GM12878 (cell line): Measurements from ENCODE around the gene PHF14. TPM values are rescaled to one million over a fixed set of nuclear protein-coding genes. Genes with fewer than 3 reads are reported as not detected.
A peak's percentile ranks its signal among the peaks of the same experiment; 100 is the strongest.

Experiments
- ATAC-seq: fragments of 200-7000 bp; cut with Tn5 transposase; 3 replicates; pipeline ENCODE4 v1.9.1; 2020; ENCODE audit warnings: mild to moderate bottlenecking, moderate library complexity
- BruUV-seq: library from RNA; stranded (reverse); fragments of 400-500 nt; replicated peaks from 2 replicates; lab custom pipeline; 2021; lab: Mats Ljungman, UMichigan
- CTCF ChIA-PET: fragments of 300-600 bp; sonication (Branson Sonifier 250); formaldehyde crosslinking; extraction: SDS; loops from one replicate; lab custom pipeline; 2021; ENCODE audit warnings: inconsistent platforms; lab: Yijun Ruan, JAX
- POLR2A ChIA-PET: fragments of 350-600 bp; formaldehyde crosslinking; extraction: SDS; loops from one replicate; lab custom pipeline; 2021; ENCODE audit warnings: inconsistent platforms; lab: Charles Lee
- RAD21 ChIA-PET: fragments of 300-600 bp; sonication (Branson Sonifier 250); formaldehyde crosslinking; loops from one replicate; lab custom pipeline; 2023; ENCODE audit warnings: antibody characterized with exemption; ENCODE audit not compliant: unreplicated experiment; lab: Charles Lee
- SMC1A ChIA-PET: fragments of 300-600 bp; sonication (Branson Sonifier 250); formaldehyde crosslinking; loops from one replicate; lab custom pipeline; 2023; ENCODE audit not compliant: unreplicated experiment, uncharacterized antibody; lab: Charles Lee
- DNase-seq: peaks from one replicate; pipeline ENCODE4 v3.0.0-alpha.2; 2011; ENCODE audit warnings: low read depth, low spot score
- FAIRE-seq: peaks from 3 replicates; lab custom pipeline; 2011; peaks lifted over from hg19 to GRCh38; lab: Jason Lieb, UNC
- H2AFZ ChIP-seq: 2 replicates; pipeline ENCODE4 v1.6.0; 2011; ENCODE audit warnings: low read depth, low read length, control low read depth; ENCODE audit not compliant: control insufficient read depth
- H3K27ac ChIP-seq: 2 replicates; pipeline ENCODE4 v1.5.1; 2011; ENCODE audit warnings: control low read depth; ENCODE audit not compliant: control insufficient read depth, insufficient read depth
- H3K27me3 ChIP-seq, 2 experiments: replicated peaks in 1 of 2; 2 replicates each; pipeline versions ENCODE4 v1.6.0 to v1.6.1; 2011; ENCODE audit warnings: low read length in 1 of 2; ENCODE audit not compliant: control insufficient read depth in 2 of 2, insufficient read depth in 2 of 2
- H3K36me3 ChIP-seq, 2 experiments: 2 replicates each; pipeline ENCODE4 v1.5.1; 2011; ENCODE audit warnings: low read length in 1 of 2; ENCODE audit not compliant: control insufficient read depth in 2 of 2, insufficient read depth in 2 of 2
- H3K4me1 ChIP-seq: 2 replicates; pipeline ENCODE4 v1.6.1; 2011; ENCODE audit warnings: mild to moderate bottlenecking, low read length, moderate library complexity, mixed read lengths; ENCODE audit not compliant: control insufficient read depth, insufficient read depth
- H3K4me2 ChIP-seq: 2 replicates; pipeline ENCODE4 v1.6.0; 2011; ENCODE audit warnings: control low read depth; ENCODE audit not compliant: control insufficient read depth, insufficient read depth
- H3K4me3 ChIP-seq: fragments of 200-600 bp; sonication (generic); 2 replicates; pipeline ENCODE4 v1.5.1; 2016
- H3K79me2 ChIP-seq: 2 replicates; pipeline ENCODE4 v1.6.0; 2011; ENCODE audit warnings: low read length; ENCODE audit not compliant: control insufficient read depth, insufficient read depth
- H3K9ac ChIP-seq: 2 replicates; pipeline ENCODE4 v1.8.0; 2011; ENCODE audit warnings: low read length, control low read depth, mixed read lengths; ENCODE audit not compliant: control insufficient read depth, insufficient read depth
- H3K9me3 ChIP-seq: replicated peaks from 3 replicates; pipeline ENCODE4 v1.5.1; 2011; ENCODE audit warnings: mild to moderate bottlenecking, low read length; ENCODE audit not compliant: control insufficient read depth, insufficient read depth
- H4K20me1 ChIP-seq: 2 replicates; pipeline ENCODE4 v1.6.0; 2011; ENCODE audit not compliant: control insufficient read depth, insufficient read depth
- EP300 ChIP-seq, 2 experiments: fragments of 150-350 bp in 1 of 2; IDR thresholded peaks; 2 replicates each; pipeline ENCODE4 v1.6.1; 2011 to 2012; ENCODE audit warnings: low read depth in 2 of 2, low read length in 2 of 2, borderline replicate concordance in 1 of 2, improper control_type of control experiment in 1 of 2, inconsistent platforms in 1 of 2; ENCODE audit not compliant: control insufficient read depth in 1 of 2
- HDAC6 ChIP-seq: fragments of 200-600 bp; sonication (generic); IDR thresholded peaks from one replicate; pipeline ENCODE4 v1.8.0; 2017; ENCODE audit warnings: antibody characterized with exemption; ENCODE audit not compliant: unreplicated experiment
- IKZF2 ChIP-seq, 2 experiments: fragments of 450-650 bp; IDR thresholded peaks; 2 replicates each; pipeline ENCODE4 v1.6.1; 2017; ENCODE audit warnings: mild to moderate bottlenecking in 2 of 2, moderate library complexity in 2 of 2
- NR2C2 ChIP-seq: IDR thresholded peaks from 2 replicates; pipeline ENCODE4 v1.6.1; 2011; ENCODE audit warnings: borderline replicate concordance, low read depth; ENCODE audit not compliant: control insufficient read depth, insufficient read length
- RAD21 ChIP-seq: IDR thresholded peaks from 2 replicates; pipeline ENCODE4 v1.6.1; 2011; ENCODE audit warnings: mild to moderate bottlenecking, low read depth, low read length, moderate library complexity; ENCODE audit not compliant: insufficient read depth
- RFX5 ChIP-seq: IDR thresholded peaks from 2 replicates; pipeline ENCODE4 v1.6.1; 2011; ENCODE audit warnings: low read depth, low read length, improper control_type of control experiment
- SMC3 ChIP-seq: IDR thresholded peaks from 2 replicates; pipeline ENCODE4 v1.6.1; 2011; ENCODE audit warnings: low read length, improper control_type of control experiment, borderline replicate concordance
- STAT3 ChIP-seq: IDR thresholded peaks from 2 replicates; pipeline ENCODE4 v1.6.1; 2011; ENCODE audit warnings: low read depth, low read length, improper control_type of control experiment
- TCF3 ChIP-seq: IDR thresholded peaks from 2 replicates; pipeline ENCODE4 v1.6.1; 2012; ENCODE audit warnings: low read depth, mild to moderate bottlenecking, low read length, borderline replicate concordance; ENCODE audit not compliant: insufficient read depth
- USF1 ChIP-seq: IDR thresholded peaks from 2 replicates; pipeline ENCODE4 v1.6.1; 2011; ENCODE audit warnings: borderline replicate concordance, low read depth, mild to moderate bottlenecking, moderate library complexity, mixed read lengths, low read length; ENCODE audit not compliant: insufficient read depth; ENCODE audit errors: extremely low read length
- WGBS: methylation state at CpG from one replicate; pipeline ENCODE4 v1.1.6; 2016; ENCODE audit warnings: low lambda C conversion rate; ENCODE audit not compliant: insufficient replicate concordance, insufficient coverage; ENCODE audit errors: missing lambda C conversion rate; 5-methylcytosine and 5-hydroxymethylcytosine counted together
- in situ Hi-C: fragments of 300-500 bp; cut with MboI; formaldehyde crosslinking; loops from 9 replicates; pipeline ENCODE4 v1.14.3; 2018; ENCODE audit warnings: mixed read lengths
- intact Hi-C: fragments of 100-400 bp; cut with micrococcal nuclease; formaldehyde crosslinking; loops from one replicate; pipeline ENCODE4 v1.14.2; 2022; ENCODE audit not compliant: unreplicated experiment
- polyA plus RNA-seq, 11 experiments: library from polyadenylated mRNA; depleted of rRNA in 4 of 11; unstranded in 6 of 11; stranded (reverse) in 5 of 11; fragments of >200 nt; fragmentation: Nextera tagmentation in 4 of 11; fragmentation: Illumina TruSeq in 1 of 11; extraction: Ambion mirVana in 4 of 11; extraction: Trizol in 1 of 11; gene quantifications; 1 replicate in 1 of 11; 2 replicates in 10 of 11; pipeline versions ENCODE4 v1.2.1 to v1.2.3, GENCODE V29; 2011 to 2016; ENCODE audit warnings: inconsistent platforms in 2 of 11, missing spikeins in 2 of 11, low read depth in 1 of 11
- total RNA-seq, 4 experiments: library from RNA; depleted of rRNA in 3 of 4; stranded (reverse); fragments of >200 nt in 3 of 4; fragmentation: Illumina TruSeq in 1 of 4; extraction: Trizol in 1 of 4; gene quantifications; 2 replicates each; pipeline versions ENCODE4 v1.2.1 to v1.2.3, GENCODE V29; 2013 to 2021

Gene PHF14
- total and polyA plus RNA-seq, 10 of the 15 experiments (the other 5 are each of a cell fraction or from before 2014, with no cell fraction given), result 21.3 to 47.1 (median 29.9) TPM

DNA sequence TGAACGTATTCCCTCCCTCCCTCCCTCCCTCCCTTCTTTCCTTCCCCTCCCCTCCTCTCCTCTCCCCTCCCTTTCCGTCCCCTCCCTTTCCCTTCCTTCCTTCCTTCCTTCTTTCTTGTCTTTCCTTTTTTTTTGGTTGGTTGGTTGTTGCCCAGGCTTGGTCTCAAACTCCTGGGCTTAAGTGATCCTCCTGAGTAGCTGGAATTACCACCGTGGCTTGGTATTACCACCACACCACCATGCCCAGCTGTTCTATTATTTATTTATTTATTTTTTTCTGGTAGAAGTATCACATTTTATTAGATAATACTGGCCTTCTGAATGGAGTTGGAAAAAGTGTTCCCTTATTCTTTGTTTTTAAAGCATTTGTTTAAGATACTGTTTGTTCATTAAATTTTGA, 95.9 kb downstream of the PHF14 start:
- SMC1A ChIA-PET, result interaction anchor here (1.6 kb wide), 1 partner anchor 22 kb away, joined by 3 read pairs; no protein-coding TSS in a partner anchor

DNA sequence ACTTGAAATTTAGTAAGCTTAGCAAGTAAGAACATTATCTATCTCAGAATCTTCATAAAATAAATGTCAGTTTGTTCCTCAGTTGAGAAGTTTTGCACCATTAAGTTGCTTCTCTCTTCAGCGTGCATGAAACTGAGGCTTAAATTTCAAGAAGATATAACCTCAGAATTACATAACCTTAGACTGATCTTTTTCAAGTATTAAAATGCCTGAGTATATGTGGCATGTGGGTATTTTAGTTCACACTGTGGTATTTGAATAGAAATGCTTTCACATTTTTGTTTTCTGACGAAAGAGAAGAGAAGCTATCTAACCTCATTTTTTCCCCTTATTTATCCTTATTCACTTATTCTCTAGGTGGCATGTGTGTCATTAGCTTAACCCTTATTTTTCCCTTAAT, 104.1 kb downstream of the PHF14 start:
- no TSS peak for BruUV-seq
- no peak overlapping the region for H2AFZ ChIP-seq
- no peaks in the 10 kb centered on the region for H4K20me1 ChIP-seq
- ChIA-PET SMC1A (interaction anchor here (1.3 to 1.9 kb wide), 4 partner anchors 11 to 138 kb away, joined by 3 to 9 read pairs (median 5); a partner anchor contains a TSS), RAD21 (interaction anchor here (0.9 kb wide), 1 partner anchor 49 kb away, joined by 3 read pairs; no protein-coding TSS in a partner anchor), POLR2A (no interaction called here), CTCF (interaction anchor here (1.0 to 1.8 kb wide), 4 partner anchors 11 to 137 kb away, joined by 3 to 4 read pairs (median 3); no protein-coding TSS in a partner anchor)
- H3K9ac ChIP-seq, result no peak overlapping the region
- peaks cover 9% of the 10 kb centered on the region for H3K4me1 ChIP-seq
- FAIRE-seq (no peak), ATAC-seq (no peak; the same call in 2 of the 3 replicates), DNase-seq (no peak)
- H3K27ac ChIP-seq, result no peak overlapping the region
- no peak for TF ChIP-seq NR2C2
- no peak for TF ChIP-seq IKZF2 (IDR thresholded peaks at IDR 0.05)
- no peak for TF ChIP-seq RAD21
- no peak for TF ChIP-seq USF1
- TF ChIP-seq SMC3, result no peak
- H3K9me3 ChIP-seq, result no peaks in the 10 kb centered on the region; the same call in 2 of the 3 replicates
- in situ Hi-C loops, result no loop called here
- intact Hi-C loops, result no loop called here
- H3K79me2 ChIP-seq, result no peaks in the 10 kb centered on the region
- WGBS, result 100% methylated on average over 2 of the region's 2 CpGs
- no peak overlapping the region for H3K4me3 ChIP-seq
- H3K4me2 ChIP-seq, result peak overlapping the region; percentile 41; the same call in 1 of the 2 replicates
- H3K36me3 ChIP-seq, result no peaks in the 10 kb centered on the region
- no peaks in the 10 kb centered on the region for H3K27me3 ChIP-seq

More for the DNA sequence above, 95.9 kb downstream of the PHF14 start:
- ChIA-PET RAD21 (no interaction called here), CTCF (interaction anchor here (1.5 kb wide), 1 partner anchor 142 kb away, joined by 6 read pairs; no protein-coding TSS in a partner anchor), POLR2A (no interaction called here)
- H2AFZ ChIP-seq, result no peak overlapping the region
- H3K27me3 ChIP-seq, result no peaks in the 10 kb centered on the region
- H3K9ac ChIP-seq, result no peak overlapping the region
- no peaks in the 10 kb centered on the region for H3K4me1 ChIP-seq
- FAIRE-seq (no peak), ATAC-seq (no peak), DNase-seq (no peak)
- no peaks in the 10 kb centered on the region for H3K79me2 ChIP-seq
- no peak for TF ChIP-seq RFX5
- TF ChIP-seq HDAC6, result no peak
- TF ChIP-seq STAT3, result no peak
- no peak for TF ChIP-seq EP300 (IDR thresholded peaks at IDR 0.05; ENCODE audit: borderline replicate concordance in 1 of 2, control insufficient read depth in 1 of 2, low read depth in 2 of 2, low read length in 2 of 2)
- no peak for TF ChIP-seq TCF3
- in situ Hi-C loops, result no loop called here
- H3K36me3 ChIP-seq, result no peaks in the 10 kb centered on the region; a peak in 1 of 4 replicates
- no peaks in the 10 kb centered on the region for H4K20me1 ChIP-seq
- H3K9me3 ChIP-seq, result no peaks in the 10 kb centered on the region
- WGBS, result 100% methylated on average over 1 of the region's 3 CpGs
- no TSS peak for BruUV-seq
- intact Hi-C loops, result no loop called here
- H3K27ac ChIP-seq, result no peak overlapping the region
- H3K4me3 ChIP-seq, result no peak overlapping the region
- H3K4me2 ChIP-seq, result no peak overlapping the region
